ENCODE data around the gene CAD. TPM values are rescaled to one million over a fixed set of nuclear protein-coding genes. Genes with fewer than 3 reads are reported as not detected.

Gene CAD
- total RNA-seq, 1 donor from 2014 or later: 28.8 TPM

- TF ChIP-seq, protein P1, sequence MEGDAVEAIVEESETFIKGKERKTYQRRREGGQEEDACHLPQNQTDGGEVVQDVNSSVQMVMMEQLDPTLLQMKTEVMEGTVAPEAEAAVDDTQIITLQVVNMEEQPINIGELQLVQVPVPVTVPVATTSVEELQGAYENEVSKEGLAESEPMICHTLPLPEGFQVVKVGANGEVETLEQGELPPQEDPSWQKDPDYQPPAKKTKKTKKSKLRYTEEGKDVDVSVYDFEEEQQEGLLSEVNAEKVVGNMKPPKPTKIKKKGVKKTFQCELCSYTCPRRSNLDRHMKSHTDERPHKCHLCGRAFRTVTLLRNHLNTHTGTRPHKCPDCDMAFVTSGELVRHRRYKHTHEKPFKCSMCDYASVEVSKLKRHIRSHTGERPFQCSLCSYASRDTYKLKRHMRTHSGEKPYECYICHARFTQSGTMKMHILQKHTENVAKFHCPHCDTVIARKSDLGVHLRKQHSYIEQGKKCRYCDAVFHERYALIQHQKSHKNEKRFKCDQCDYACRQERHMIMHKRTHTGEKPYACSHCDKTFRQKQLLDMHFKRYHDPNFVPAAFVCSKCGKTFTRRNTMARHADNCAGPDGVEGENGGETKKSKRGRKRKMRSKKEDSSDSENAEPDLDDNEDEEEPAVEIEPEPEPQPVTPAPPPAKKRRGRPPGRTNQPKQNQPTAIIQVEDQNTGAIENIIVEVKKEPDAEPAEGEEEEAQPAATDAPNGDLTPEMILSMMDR (IDR thresholded peaks at IDR 0.05): no peak
- H3K9me3 ChIP-seq: no peaks in the 10 kb centered on the region
- no peak overlapping the region for H3K27ac ChIP-seq
- H3K27me3 ChIP-seq (ENCODE audit: low read depth): no peaks in the 10 kb centered on the region
- DNase-seq: no peak
- H3K36me3 ChIP-seq: peaks cover 34% of the 10 kb centered on the region
- intact Hi-C loops (cut with DNase I): no loop called here
- no peak for ATAC-seq
- no peaks in the 10 kb centered on the region for H3K4me1 ChIP-seq
- no peak overlapping the region for H3K4me3 ChIP-seq
Observed at GRCh38 chr2:27198627-27199026, 18.5 kb upstream of the CAD start.

- Histone ChIP-seq H3K4me3 (no peak overlapping the region), H3K36me3 (peaks cover 40% of the 10 kb centered on the region), H3K27ac (no peak overlapping the region), H3K4me1 (no peaks in the 10 kb centered on the region), H3K9me3 (no peaks in the 10 kb centered on the region), H3K27me3 (ENCODE audit: low read depth) (no peaks in the 10 kb centered on the region)
- no peak for DNase-seq
- TF ChIP-seq, protein P1 (IDR thresholded peaks at IDR 0.05): no peak
- intact Hi-C loops (cut with DNase I): no loop called here
- no peak for ATAC-seq
Observed at GRCh38 chr2:27199241-27199640, 17.9 kb upstream of the CAD start.

- intact Hi-C loops (cut with DNase I): no loop called here
- Histone ChIP-seq H3K27me3 (ENCODE audit: low read depth) (no peaks in the 10 kb centered on the region), H3K36me3 (peaks cover 64% of the 10 kb centered on the region), H3K9me3 (no peaks in the 10 kb centered on the region), H3K27ac (no peak overlapping the region), H3K4me3 (no peak overlapping the region), H3K4me1 (no peaks in the 10 kb centered on the region)
- DNase-seq (no peak), ATAC-seq (no peak)
- TF ChIP-seq, protein P1 (IDR thresholded peaks at IDR 0.05): no peak
Observed at GRCh38 chr2:27201675-27202074, 15.5 kb upstream of the CAD start.

GRCh38 chr2:27202854-27203253 is 14.3 kb upstream of the CAD start:
- intact Hi-C loops (cut with DNase I): no loop called here
- H3K27me3 ChIP-seq (ENCODE audit: low read depth): no peaks in the 10 kb centered on the region
- H3K4me1 ChIP-seq: no peaks in the 10 kb centered on the region
- DNase-seq: no peak
- peaks cover 76% of the 10 kb centered on the region for H3K36me3 ChIP-seq
- TF ChIP-seq, protein P1 (IDR thresholded peaks at IDR 0.05): no peak
- H3K4me3 ChIP-seq: no peak overlapping the region
- H3K9me3 ChIP-seq: no peaks in the 10 kb centered on the region
- no peak for ATAC-seq
- H3K27ac ChIP-seq: no peak overlapping the region

DNA sequence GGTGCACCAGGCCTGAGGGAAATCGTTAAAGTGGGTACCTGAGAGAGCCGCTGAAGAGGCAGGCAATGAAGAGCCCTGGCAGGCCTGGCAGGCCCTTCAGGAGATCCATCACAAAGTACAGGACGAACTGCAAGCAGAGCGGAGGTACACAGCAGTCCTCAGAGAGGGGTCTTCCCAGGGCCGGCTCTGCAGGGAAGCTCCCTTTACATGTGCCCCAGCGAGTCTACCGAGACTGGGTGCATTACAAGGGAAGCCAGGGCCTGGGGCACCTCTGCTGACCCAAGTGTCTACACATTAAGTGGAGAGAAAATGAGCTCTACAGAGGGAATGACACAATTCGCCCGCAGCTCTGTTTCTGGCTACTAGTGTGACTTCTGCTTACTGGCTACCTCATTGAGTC is 13.4 kb upstream of the CAD start:
- Histone ChIP-seq H3K4me1 (no peaks in the 10 kb centered on the region), H3K4me3 (no peak overlapping the region), H3K9me3 (no peaks in the 10 kb centered on the region), H3K27ac (no peak overlapping the region), H3K36me3 (peaks cover 85% of the 10 kb centered on the region), H3K27me3 (ENCODE audit: low read depth) (no peaks in the 10 kb centered on the region)
- DNase-seq: no peak
- ATAC-seq: no peak
- intact Hi-C loops (cut with DNase I): no loop called here
- TF ChIP-seq, protein P1 (IDR thresholded peaks at IDR 0.05): no peak

DNA sequence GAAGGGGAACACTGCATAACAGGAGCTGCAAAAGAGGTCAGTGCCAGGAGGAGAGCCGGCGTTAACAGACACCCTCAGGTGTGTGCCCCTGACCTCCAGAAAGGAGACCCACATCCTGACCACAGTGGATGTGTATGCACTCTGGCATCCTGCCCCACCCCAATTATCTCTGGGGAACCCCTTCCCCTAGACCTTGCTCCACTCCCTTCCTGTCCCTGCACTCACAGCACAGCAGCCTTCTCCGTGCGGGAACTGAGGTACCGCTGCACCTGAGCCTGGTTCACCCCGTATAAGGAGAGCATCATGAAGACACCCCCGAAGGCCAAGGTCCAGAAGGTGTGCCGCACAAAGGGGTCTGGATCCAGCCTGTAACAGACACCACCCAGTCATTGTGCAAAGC is 12.6 kb upstream of the CAD start:
- Histone ChIP-seq H3K4me3 (no peak overlapping the region), H3K27ac (no peak overlapping the region), H3K36me3 (peaks cover 92% of the 10 kb centered on the region), H3K27me3 (ENCODE audit: low read depth) (no peaks in the 10 kb centered on the region), H3K9me3 (no peaks in the 10 kb centered on the region), H3K4me1 (no peaks in the 10 kb centered on the region)
- TF ChIP-seq, protein P1 (IDR thresholded peaks at IDR 0.05): no peak
- intact Hi-C loops (cut with DNase I): no loop called here
- ATAC-seq (no peak), DNase-seq (no peak)
